ENCODE results near the gene KCNE3. TPM values are rescaled to one million over a fixed set of nuclear protein-coding genes. Genes with fewer than 3 reads are reported as not detected.

The KCNE3 gene
- total and polyA plus RNA-seq, 2 of the 13 experiments (the other 11 are each of a cell fraction or from before 2014, with no cell fraction given) = 0.33 to 2.2 TPM

DNA sequence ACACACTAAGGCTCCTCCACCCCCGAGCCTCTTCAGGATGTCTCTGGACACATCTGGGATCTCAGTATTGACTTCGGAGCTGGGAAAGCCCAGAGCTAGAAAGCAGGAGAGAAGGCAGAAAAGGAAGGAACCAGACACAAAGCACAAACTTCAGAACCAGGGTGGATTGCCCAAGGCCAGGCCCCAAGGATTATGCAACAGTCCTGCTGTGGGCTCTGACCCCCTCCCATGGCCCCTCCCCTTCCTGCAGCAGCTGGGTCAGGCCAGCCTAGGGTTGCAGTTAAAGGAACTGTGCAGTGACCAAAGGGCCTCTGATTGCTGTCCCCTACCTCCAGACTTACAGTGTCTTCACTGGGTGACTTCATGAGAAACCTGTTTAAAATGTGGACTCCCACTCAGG, 5.3 kb downstream of the KCNE3 start (continued):
- TF ChIP-seq CBX5 (CRISPR knock-in tag; IDR thresholded peaks at IDR 0.05; ENCODE audit: borderline replicate concordance) (peak; percentile 68; the same call in 1 of the 2 replicates), ZNF234 (CRISPR knock-in tag; conservative IDR thresholded peaks at IDR 0.05) (no peak), RCOR2 (CRISPR knock-in tag; IDR thresholded peaks at IDR 0.05) (no peak), NFKB2 (CRISPR knock-in tag; IDR thresholded peaks at IDR 0.05; ENCODE audit: borderline replicate concordance) (no peak), HDAC6 (IDR thresholded peaks at IDR 0.05; ENCODE audit: low read depth, low read length) (no peak), IKZF1 (IDR thresholded peaks at IDR 0.05) (no peak), MEIS1 (CRISPR knock-in tag; IDR thresholded peaks at IDR 0.05; ENCODE audit: borderline replicate concordance) (no peak), ZNF10 (CRISPR knock-in tag; IDR thresholded peaks at IDR 0.05; ENCODE audit: borderline replicate concordance, low read depth) (no peak), NONO (IDR thresholded peaks at IDR 0.05) (no peak), NONO (CRISPR knock-in tag; conservative IDR thresholded peaks at IDR 0.05) (no peak), SIN3A (IDR thresholded peaks at IDR 0.05; ENCODE audit: borderline replicate concordance, low read depth, low read length) (no peak), ZNF44 (CRISPR knock-in tag; IDR thresholded peaks at IDR 0.05) (no peak), ZNF839 (CRISPR knock-in tag; IDR thresholded peaks at IDR 0.05; ENCODE audit: borderline replicate concordance) (no peak), TSC22D2 (CRISPR knock-in tag; IDR thresholded peaks at IDR 0.05; ENCODE audit: borderline replicate concordance) (no peak), AGO1 (IDR thresholded peaks at IDR 0.05; ENCODE audit: low read depth, low read length, poor library complexity, severe bottlenecking) (no peak), WIZ (CRISPR knock-in tag; IDR thresholded peaks at IDR 0.05) (no peak), HOXA5 (CRISPR knock-in tag; IDR thresholded peaks at IDR 0.05) (no peak)
- TF ChIP-seq, protein P1, sequence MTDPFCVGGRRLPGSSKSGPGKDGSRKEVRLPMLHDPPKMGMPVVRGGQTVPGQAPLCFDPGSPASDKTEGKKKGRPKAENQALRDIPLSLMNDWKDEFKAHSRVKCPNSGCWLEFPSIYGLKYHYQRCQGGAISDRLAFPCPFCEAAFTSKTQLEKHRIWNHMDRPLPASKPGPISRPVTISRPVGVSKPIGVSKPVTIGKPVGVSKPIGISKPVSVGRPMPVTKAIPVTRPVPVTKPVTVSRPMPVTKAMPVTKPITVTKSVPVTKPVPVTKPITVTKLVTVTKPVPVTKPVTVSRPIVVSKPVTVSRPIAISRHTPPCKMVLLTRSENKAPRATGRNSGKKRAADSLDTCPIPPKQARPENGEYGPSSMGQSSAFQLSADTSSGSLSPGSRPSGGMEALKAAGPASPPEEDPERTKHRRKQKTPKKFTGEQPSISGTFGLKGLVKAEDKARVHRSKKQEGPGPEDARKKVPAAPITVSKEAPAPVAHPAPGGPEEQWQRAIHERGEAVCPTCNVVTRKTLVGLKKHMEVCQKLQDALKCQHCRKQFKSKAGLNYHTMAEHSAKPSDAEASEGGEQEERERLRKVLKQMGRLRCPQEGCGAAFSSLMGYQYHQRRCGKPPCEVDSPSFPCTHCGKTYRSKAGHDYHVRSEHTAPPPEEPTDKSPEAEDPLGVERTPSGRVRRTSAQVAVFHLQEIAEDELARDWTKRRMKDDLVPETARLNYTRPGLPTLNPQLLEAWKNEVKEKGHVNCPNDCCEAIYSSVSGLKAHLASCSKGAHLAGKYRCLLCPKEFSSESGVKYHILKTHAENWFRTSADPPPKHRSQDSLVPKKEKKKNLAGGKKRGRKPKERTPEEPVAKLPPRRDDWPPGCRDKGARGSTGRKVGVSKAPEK (CRISPR knock-in tag; IDR thresholded peaks at IDR 0.05; ENCODE audit: borderline replicate concordance) = no peak
- TF ChIP-seq, protein P2, sequence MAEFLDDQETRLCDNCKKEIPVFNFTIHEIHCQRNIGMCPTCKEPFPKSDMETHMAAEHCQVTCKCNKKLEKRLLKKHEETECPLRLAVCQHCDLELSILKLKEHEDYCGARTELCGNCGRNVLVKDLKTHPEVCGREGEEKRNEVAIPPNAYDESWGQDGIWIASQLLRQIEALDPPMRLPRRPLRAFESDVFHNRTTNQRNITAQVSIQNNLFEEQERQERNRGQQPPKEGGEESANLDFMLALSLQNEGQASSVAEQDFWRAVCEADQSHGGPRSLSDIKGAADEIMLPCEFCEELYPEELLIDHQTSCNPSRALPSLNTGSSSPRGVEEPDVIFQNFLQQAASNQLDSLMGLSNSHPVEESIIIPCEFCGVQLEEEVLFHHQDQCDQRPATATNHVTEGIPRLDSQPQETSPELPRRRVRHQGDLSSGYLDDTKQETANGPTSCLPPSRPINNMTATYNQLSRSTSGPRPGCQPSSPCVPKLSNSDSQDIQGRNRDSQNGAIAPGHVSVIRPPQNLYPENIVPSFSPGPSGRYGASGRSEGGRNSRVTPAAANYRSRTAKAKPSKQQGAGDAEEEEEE (CRISPR knock-in tag; IDR thresholded peaks at IDR 0.05; ENCODE audit: borderline replicate concordance) = no peak
- TF ChIP-seq, protein P3, sequence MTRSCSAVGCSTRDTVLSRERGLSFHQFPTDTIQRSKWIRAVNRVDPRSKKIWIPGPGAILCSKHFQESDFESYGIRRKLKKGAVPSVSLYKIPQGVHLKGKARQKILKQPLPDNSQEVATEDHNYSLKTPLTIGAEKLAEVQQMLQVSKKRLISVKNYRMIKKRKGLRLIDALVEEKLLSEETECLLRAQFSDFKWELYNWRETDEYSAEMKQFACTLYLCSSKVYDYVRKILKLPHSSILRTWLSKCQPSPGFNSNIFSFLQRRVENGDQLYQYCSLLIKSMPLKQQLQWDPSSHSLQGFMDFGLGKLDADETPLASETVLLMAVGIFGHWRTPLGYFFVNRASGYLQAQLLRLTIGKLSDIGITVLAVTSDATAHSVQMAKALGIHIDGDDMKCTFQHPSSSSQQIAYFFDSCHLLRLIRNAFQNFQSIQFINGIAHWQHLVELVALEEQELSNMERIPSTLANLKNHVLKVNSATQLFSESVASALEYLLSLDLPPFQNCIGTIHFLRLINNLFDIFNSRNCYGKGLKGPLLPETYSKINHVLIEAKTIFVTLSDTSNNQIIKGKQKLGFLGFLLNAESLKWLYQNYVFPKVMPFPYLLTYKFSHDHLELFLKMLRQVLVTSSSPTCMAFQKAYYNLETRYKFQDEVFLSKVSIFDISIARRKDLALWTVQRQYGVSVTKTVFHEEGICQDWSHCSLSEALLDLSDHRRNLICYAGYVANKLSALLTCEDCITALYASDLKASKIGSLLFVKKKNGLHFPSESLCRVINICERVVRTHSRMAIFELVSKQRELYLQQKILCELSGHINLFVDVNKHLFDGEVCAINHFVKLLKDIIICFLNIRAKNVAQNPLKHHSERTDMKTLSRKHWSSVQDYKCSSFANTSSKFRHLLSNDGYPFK (CRISPR knock-in tag; IDR thresholded peaks at IDR 0.05; ENCODE audit: borderline replicate concordance) = no peak
- TF ChIP-seq, protein P4, sequence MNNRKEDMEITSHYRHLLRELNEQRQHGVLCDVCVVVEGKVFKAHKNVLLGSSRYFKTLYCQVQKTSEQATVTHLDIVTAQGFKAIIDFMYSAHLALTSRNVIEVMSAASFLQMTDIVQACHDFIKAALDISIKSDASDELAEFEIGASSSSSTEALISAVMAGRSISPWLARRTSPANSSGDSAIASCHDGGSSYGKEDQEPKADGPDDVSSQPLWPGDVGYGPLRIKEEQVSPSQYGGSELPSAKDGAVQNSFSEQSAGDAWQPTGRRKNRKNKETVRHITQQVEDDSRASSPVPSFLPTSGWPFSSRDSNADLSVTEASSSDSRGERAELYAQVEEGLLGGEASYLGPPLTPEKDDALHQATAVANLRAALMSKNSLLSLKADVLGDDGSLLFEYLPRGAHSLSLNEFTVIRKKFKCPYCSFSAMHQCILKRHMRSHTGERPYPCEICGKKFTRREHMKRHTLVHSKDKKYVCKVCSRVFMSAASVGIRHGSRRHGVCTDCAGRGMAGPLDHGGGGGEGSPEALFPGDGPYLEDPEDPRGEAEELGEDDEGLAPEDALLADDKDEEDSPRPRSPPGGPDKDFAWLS (CRISPR knock-in tag; IDR thresholded peaks at IDR 0.05; ENCODE audit: borderline replicate concordance) = no peak

Data from HepG2 (cell line).